Activated CD8-positive, alpha-beta memory T cell treated with anti-CD3 and anti-CD28 coated beads, Interleukin-2, amount 50 U/mL, for 4 hours (primary cell): ENCODE data around the gene TEX14.

Experiments used
- DNase-seq: peaks from one replicate; pipeline ENCODE4 v3.0.0-alpha.2; 2020

TEX14 gene, protein sequence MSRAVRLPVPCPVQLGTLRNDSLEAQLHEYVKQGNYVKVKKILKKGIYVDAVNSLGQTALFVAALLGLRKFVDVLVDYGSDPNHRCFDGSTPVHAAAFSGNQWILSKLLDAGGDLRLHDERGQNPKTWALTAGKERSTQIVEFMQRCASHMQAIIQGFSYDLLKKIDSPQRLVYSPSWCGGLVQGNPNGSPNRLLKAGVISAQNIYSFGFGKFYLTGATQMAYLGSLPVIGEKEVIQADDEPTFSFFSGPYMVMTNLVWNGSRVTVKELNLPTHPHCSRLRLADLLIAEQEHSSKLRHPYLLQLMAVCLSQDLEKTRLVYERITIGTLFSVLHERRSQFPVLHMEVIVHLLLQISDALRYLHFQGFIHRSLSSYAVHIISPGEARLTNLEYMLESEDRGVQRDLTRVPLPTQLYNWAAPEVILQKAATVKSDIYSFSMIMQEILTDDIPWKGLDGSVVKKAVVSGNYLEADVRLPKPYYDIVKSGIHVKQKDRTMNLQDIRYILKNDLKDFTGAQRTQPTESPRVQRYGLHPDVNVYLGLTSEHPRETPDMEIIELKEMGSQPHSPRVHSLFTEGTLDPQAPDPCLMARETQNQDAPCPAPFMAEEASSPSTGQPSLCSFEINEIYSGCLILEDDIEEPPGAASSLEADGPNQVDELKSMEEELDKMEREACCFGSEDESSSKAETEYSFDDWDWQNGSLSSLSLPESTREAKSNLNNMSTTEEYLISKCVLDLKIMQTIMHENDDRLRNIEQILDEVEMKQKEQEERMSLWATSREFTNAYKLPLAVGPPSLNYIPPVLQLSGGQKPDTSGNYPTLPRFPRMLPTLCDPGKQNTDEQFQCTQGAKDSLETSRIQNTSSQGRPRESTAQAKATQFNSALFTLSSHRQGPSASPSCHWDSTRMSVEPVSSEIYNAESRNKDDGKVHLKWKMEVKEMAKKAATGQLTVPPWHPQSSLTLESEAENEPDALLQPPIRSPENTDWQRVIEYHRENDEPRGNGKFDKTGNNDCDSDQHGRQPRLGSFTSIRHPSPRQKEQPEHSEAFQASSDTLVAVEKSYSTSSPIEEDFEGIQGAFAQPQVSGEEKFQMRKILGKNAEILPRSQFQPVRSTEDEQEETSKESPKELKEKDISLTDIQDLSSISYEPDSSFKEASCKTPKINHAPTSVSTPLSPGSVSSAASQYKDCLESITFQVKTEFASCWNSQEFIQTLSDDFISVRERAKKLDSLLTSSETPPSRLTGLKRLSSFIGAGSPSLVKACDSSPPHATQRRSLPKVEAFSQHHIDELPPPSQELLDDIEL (N-terminal part only)

GRCh38 chr17:58691701-58692238 is at the start of gene TEX14:
Gene TEX14 (minus strand): TSS chr17:58692045. CDS start chr17:58652001, 40,044 bp downstream.
- DNase-seq = no peak

DNA sequence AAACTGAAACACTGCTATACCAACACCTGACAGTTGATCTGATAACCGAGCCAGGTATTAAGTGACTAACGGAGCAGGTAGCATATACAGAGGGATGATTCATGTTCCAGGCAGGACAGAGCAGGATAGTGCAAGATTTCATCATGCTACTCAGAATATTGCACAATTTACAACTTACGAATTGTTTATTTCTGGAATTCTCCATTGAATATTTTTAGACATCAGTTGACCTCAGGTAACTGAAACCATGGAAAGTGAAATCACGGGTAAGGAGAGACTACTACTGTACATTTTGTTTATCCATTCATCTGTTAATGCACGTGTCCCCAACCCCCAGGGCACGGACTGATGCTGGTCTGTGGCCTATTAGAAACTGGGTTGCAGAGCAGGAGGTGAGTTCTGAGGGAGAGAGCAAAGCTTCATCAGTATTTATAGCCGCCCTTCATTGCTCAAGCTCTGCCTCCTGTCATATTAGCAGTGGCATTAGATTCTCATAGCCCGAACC is 49.3 kb upstream of the TEX14 start:
- no peak for DNase-seq

DNA sequence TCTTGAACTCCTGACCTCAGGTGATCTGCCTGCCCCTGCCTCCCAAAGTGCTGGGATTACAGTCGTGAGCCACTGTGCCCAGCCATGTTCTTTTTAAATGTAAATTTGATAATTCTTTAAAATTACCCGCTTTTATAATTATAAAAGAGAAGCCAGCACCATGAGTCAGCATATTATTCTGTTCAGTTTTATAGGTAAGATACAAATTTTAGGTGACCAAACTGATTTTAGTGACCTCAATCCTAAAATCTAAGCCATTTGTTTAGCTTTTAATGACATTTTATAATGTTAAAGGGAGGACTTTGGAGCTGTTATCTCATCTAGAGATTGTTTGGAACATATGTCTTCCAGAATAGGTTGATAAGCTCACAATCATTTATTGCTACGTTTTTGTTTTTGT is 43.0 kb upstream of the TEX14 start:
- no peak for DNase-seq

DNA sequence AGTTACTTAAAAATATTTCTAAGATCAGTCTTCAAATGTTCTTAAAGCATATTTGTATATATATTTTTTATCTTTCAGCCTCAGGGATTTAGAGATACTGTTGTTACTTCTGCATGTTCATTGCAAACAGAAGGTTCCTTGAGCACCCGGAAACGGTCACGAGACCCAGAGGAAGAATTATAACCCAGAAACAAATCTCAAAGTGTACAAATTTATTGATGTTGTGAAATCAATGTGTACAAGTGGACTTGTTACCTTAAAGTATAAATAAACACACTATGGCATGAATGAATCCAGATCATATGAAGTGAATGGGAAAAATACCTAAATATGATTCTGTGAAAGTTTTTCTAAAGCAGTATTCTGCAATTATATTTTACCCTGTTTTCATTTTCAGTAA is 42.2 kb upstream of the TEX14 start:
- DNase-seq = no peak

DNA sequence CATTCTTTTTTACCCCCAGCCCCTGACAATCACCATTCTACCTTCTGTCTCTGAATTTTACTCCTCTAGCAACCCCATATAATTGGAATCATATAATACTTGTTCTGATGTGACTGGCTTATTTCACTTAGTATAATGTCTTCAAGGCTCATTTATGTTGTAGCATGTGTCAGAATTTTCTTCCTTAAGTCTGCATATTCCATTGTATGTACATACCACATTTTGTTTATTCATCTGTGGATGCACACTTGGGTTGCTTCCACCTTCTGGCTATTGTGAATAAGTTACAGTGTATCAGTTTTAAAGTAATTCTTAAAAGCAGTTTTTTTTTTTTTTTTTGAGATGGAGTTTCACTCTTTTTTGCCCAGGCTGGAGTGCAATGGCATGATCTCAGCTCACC is 39.1 kb upstream of the TEX14 start:
- DNase-seq = no peak

DNA sequence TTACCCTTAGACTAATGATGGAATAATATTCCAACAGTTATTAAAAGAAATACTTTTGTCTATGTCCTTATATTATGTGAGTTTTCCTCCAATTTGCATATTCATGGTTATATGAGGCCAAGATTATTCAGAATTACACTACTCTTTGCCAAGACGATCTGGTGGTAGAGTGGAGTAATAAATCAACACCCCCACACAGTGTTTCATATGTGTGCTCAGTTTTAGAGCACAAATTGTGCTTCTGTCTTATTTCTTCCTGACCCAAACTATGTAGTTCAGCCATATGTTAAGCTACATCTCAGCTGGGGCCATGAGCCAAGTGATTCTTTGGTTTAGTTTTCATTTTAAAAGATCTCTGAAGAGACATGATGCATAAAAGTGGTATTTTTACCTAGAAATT is 37.0 kb upstream of the TEX14 start:
- no peak for DNase-seq

DNA sequence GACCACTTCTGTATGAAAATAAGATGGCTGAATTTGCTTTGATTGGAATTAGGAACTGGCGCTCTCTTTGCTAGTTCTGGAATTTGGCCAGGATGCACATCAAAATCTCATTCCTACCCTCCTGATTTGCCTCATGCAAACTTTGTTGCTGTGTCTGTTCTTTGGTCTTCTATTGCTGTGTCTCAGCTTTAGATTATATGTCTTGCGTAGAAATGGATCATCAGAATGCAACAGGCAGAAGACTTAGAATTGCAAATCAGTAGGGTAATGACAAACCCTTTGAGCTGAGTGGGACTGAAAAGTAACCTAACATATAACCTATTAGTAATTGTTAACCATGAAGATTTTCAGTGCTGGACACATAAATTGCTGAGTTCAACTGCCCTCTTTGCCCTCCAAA is 30.9 kb upstream of the TEX14 start:
- DNase-seq = no peak

DNA sequence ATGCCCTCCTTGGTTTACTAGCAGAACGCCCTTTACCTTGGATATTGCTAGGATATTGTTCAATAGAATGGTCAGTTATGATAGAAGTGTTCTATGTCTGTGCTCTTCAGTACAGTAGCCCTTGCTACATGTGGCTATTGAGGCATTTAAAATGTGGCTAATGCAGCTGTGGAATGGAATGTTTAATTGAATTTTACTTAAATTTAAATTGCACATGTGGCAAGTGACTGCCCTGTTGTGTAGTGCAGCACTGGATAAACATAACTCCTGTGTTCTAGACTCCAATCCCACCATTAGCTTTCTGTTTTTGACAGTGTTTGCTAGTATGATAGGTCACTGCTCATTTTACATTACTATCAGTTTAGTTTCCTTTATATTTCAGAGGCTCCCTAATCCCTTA is 30.4 kb upstream of the TEX14 start:
- no peak for DNase-seq

- DNase-seq = peak; percentile 38
Measured at GRCh38 chr17:58710948-58711552, 19.2 kb upstream of the TEX14 start.

- DNase-seq = no peak
Measured at GRCh38 chr17:58706351-58707140, 14.7 kb upstream of the TEX14 start.

GRCh38 chr17:58703916-58704286 is 12.1 kb upstream of the TEX14 start:
- no peak for DNase-seq

GRCh38 chr17:58703137-58703915 is 11.5 kb upstream of the TEX14 start:
- DNase-seq = no peak

- no peak for DNase-seq
Measured at GRCh38 chr17:58702708-58703107, 10.9 kb upstream of the TEX14 start.

DNA sequence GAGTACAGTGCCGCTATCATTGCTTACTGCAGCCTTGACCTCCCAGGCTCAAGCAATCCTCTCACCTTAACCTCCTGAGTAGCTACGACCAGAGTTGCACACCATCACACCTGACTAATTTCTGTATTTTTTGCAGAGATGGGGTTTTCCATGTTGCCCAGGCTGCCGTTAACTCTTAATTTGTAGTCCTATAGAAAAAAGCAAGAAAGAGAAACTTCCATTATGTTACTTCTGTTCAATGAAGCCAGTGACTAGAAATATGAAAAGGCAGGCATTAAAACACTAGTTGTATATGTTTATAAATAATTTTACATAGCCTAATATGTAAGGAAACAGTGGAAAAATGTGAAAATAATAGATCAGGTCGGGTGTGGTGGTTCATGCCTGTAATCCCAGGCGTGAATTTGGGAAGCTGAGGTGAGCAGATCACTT is 10.2 kb upstream of the TEX14 start:
- no peak for DNase-seq

GRCh38 chr17:58699771-58700170 is 7.9 kb upstream of the TEX14 start:
- DNase-seq = no peak

DNA sequence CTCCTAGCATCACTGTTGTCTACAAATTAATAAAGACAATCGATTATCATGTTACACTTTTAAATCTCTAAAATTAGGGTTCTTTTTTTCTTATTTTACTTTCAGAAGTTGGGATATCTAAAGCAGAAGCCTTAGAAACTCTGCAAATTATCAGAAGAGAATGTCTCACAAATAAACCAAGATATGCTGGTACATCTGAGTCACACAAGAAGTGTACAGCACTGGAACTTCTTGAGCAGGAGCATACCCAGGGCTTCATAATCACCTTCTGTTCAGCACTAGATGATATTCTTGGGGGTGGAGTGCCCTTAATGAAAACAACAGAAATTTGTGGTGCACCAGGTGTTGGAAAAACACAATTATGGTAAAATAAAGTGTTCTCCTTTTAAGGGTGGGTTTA is 3.0 kb upstream of the TEX14 start:
- no peak for DNase-seq

DNA sequence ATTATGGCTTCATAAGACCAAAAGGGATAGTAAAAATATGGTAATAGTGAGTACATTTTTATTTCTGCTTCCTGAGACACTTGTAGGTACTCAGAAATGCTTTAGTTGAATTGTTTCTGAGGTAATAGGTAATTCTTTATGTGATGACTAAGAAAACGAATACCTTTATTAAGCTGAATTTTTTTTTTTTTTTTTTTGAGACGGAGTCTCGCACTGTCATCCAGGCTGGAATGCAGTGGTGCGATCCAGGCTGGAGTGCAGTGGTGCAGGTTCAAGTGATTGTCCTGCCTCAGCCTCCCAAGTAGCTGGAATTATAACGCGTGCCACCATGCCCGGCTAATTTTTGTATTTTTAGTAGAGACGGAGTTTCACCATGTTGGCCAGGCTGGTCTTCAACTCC is 2.5 kb upstream of the TEX14 start:
- no peak for DNase-seq

DNA sequence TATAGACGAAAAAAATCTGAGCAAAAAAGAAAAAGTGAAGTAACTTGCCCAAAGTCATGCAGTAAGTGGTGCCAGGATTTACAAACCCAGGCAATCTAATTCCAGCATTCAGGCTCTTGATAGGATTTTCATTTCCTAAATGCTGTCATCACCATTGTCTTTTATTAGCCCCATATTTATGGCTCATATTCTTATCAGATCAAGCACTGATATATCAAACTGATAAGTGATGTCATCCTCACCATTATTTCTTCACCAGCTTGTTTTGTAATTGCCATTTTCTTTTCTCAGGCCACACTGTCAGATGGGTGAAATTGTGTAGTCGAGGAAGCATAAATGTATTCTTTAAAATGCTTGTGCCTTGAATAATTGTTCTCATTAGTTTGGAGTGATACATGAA is 1.9 kb upstream of the TEX14 start:
- DNase-seq = no peak

DNA sequence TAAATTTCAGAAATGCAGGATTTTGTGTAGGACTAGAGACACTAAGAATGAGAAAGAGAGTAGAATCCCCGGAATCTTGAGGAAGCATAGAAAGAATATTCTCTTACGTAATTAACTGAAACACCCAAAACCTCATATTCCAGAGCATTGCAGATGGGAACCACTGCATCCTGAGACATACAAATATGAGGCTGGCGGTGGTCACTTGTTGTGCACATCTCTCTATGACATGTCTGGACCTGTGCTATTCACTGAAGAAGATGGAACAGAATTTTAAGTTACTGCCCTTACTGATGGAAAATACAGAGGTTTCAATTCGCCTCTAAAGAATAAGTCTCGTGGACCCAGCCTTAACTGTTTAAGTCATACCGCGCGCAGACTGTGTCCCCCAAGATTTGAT is 1.4 kb upstream of the TEX14 start:
- no peak for DNase-seq

DNA sequence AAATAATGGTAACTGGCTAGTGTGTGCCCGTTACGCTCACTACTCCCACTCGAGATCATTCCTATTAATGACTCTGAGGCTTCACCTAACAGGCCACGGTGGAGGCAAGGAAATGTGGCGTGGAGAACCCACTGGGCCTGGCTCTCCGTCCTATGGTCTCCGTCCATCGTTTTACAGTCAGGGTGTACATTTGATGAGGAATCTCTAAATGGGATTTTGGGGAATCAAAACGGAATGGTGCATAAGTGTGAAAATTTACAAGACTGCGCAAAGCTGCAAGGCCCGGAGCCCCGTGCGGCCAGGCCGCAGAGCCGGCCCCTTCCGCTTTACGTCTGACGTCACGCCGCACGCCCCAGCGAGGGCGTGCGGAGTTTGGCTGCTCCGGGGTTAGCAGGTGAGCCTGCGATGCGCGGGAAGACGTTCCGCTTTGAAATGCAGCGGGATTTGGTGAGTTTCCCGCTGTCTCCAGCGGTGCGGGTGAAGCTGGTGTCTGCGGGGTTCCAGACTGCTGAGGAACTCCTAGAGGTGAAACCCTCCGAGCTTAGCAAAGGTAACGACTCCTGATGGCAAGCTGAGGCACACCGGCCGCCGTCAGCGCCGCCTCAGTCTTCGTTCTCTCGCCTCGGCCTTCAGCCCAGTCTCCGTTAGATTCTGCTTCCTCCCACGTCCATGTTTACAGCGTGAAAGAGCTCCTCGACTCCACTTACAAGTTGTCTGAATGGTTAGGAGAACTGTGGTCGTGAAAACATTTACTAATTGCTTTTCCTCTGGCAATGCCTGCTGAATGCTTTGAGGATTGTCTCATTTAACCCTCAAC is 602 bp upstream of the TEX14 start, which contains the start of gene RAD51C:
Gene RAD51C, plus strand, starts transcription at position 364 of the 817 bp plus-strand sequence. Its CDS starts 42 bp downstream, at position 406.
- peak; percentile 87 for DNase-seq
